ENCODE data around the gene DTNB. TPM values are rescaled to one million over a fixed set of nuclear protein-coding genes. Genes with fewer than 3 reads are reported as not detected.
"Not testable (repeated sequence)": the region's sequence is repeated elsewhere in the genome, so short reads cannot be mapped to it uniquely, and the experiment has no call there.

Gene DTNB
- total RNA-seq, 4 donors from 2014 or later, result 3.9 to 8.7 (median 4.4) TPM

DNA sequence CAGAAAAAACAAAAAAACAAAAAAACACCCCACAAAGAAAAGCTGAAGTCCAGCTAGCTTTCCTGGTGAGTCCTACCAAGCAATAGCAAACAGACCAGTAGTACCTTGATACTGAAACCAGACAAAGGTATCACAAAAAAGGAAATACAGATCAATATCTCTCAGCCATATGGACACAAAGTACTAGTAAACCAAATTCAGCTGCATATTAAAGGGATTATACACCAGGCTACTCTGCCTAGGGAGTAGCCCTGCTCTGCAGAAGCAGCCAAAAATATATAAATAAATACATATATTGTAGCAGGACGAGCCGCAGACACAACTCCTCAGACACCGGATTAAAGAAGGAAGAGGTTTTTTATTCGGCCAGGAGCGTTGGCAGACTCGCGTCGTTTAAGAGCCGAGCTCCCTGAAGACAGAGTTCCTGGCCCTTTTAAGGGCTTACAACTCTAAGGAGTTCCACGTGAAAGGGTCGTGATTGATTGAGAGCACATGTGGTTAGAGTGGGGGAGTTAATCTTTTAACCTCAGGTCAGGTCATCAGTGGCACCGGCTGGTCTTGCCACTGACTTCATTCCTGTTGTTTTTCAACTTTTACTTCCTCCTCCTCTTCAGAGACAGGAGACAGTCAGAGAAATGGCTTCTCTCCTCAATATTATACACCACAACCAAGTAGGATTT lies 38.4 kb upstream of the DTNB start:
- Histone ChIP-seq H3K4me3 (peak overlapping the region in 1 of 2 donors; percentile 14), H3K27ac (no peak overlapping the region), H3K4me1 (peaks cover 0 to 4% (median 4%) of the 10 kb centered on the region in 3 donors), H3K36me3 (no peaks in the 10 kb centered on the region), H3K27me3 (peaks cover 10% of the 10 kb centered on the region), H3K9me3 (no peaks in the 10 kb centered on the region)
- 2 to 6% methylated on average over 9 to 12 of the region's 12 CpGs for WGBS, 2 donors (ENCODE audit: low coverage in 1 of 2)
- TF ChIP-seq, protein P1, sequence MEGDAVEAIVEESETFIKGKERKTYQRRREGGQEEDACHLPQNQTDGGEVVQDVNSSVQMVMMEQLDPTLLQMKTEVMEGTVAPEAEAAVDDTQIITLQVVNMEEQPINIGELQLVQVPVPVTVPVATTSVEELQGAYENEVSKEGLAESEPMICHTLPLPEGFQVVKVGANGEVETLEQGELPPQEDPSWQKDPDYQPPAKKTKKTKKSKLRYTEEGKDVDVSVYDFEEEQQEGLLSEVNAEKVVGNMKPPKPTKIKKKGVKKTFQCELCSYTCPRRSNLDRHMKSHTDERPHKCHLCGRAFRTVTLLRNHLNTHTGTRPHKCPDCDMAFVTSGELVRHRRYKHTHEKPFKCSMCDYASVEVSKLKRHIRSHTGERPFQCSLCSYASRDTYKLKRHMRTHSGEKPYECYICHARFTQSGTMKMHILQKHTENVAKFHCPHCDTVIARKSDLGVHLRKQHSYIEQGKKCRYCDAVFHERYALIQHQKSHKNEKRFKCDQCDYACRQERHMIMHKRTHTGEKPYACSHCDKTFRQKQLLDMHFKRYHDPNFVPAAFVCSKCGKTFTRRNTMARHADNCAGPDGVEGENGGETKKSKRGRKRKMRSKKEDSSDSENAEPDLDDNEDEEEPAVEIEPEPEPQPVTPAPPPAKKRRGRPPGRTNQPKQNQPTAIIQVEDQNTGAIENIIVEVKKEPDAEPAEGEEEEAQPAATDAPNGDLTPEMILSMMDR (IDR thresholded peaks at IDR 0.05), result no peak
- ATAC-seq, result no peak

DNA sequence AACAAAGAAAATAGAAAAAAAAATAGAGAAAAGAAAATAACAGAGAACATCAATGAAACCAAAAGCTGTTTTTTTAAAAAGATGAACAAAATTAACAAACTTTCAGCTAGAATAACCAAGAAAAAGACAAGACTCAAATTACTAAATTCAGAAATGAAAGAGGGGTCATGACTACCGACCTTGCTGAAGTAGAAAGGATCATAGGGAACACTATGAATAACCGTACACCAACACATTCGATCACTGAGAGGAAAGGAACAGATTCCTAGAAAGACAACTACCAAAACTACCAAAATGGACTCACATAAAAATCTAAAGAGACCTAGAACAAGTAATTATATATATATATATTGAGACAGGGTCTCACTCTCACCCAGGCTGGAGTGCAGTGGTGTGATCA lies 37.4 kb upstream of the DTNB start:
- no peak for TF ChIP-seq POLR2AphosphoS5 (IDR thresholded peaks at IDR 0.05)
- no peak for TF ChIP-seq EP300 (IDR thresholded peaks at IDR 0.05)
- TF ChIP-seq POLR2A (IDR thresholded peaks at IDR 0.05), result no peak
- TF ChIP-seq, protein P1 (IDR thresholded peaks at IDR 0.05), result no peak
- H3K4me1 ChIP-seq, result peaks cover 0 to 4% (median 4%) of the 10 kb centered on the region in 3 donors
- no peak for ATAC-seq
- H3K4me3 ChIP-seq, result no peak overlapping the region
- H3K27me3 ChIP-seq, result peaks cover 10% of the 10 kb centered on the region
- no peaks in the 10 kb centered on the region for H3K36me3 ChIP-seq
- 80 to 84% methylated on average over 1 to 3 of the region's 3 CpGs for WGBS, 2 donors (ENCODE audit: low coverage in 1 of 2)
- H3K9me3 ChIP-seq, result no peaks in the 10 kb centered on the region
- H3K27ac ChIP-seq, result no peak overlapping the region

DNA sequence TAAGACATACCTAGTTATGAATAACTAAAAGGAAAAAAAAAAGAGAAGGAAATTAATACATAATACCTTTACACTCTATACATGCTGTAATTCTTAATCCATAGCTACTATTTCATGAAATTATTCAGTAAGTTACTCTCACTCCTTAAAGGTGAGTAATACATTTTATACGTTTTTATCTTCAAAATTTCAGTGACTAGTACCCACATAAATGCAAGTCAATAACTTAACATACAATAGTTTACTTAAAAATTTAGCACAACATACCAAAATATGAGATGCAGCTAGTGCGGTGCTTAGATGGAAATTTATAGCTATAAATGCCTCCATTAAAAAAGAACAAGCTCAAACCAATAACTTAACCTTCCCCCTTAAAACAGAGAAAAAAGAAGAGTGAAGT lies 36.0 kb upstream of the DTNB start:
- H3K36me3 ChIP-seq, result no peaks in the 10 kb centered on the region
- TF ChIP-seq EP300 (IDR thresholded peaks at IDR 0.05) (no peak), POLR2A (IDR thresholded peaks at IDR 0.05) (no peak), POLR2AphosphoS5 (IDR thresholded peaks at IDR 0.05) (no peak)
- TF ChIP-seq, protein P1 (IDR thresholded peaks at IDR 0.05), result no peak
- peaks cover 10% of the 10 kb centered on the region for H3K27me3 ChIP-seq
- 88 to 91% methylated on average over 2 of the region's 2 CpGs for WGBS, 2 donors (ENCODE audit: low coverage in 1 of 2)
- H3K27ac ChIP-seq, result no peak overlapping the region
- no peak overlapping the region for H3K4me3 ChIP-seq
- peaks cover 0 to 4% (median 4%) of the 10 kb centered on the region in 3 donors for H3K4me1 ChIP-seq
- H3K9me3 ChIP-seq, result no peaks in the 10 kb centered on the region
- ATAC-seq, result no peak

DNA sequence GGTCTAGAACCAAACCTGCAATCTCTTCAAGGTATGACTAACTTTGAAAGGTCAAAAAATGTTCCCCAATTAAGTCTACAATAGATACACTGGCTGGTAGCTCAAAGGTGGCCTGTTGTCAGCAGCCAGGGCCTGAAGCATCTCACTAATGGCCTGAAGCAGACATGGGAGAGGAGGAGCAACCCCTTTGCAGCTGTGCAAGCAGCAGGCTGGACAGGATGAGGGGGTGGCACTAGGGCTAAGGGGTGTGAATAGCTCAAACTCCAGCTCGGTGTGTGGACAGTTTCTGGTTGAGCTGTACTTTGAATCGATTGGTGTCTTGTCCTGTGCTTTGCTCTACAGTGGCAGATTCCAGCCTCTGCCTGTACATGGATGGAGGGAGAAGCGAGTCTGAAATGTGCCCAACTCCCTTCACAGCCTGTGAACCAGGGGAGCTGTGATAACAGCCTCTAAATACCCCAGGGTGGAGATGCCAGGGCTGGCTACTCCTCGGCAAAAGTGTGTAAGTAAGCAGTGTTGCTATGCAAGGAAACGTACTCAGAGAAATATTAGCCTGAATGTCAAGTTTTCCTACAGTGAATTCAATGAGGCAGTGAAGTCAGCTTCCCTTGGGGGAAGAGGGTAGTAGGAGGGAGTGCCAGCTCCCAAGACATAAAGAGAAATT lies 34.7 kb upstream of the DTNB start:
- Histone ChIP-seq H3K9me3 (no peaks in the 10 kb centered on the region), H3K4me1 (peaks cover 0 to 4% (median 4%) of the 10 kb centered on the region in 3 donors), H3K36me3 (no peaks in the 10 kb centered on the region), H3K27me3 (peaks cover 10% of the 10 kb centered on the region), H3K4me3 (no peak overlapping the region), H3K27ac (no peak overlapping the region)
- TF ChIP-seq POLR2AphosphoS5 (IDR thresholded peaks at IDR 0.05) (no peak), EP300 (IDR thresholded peaks at IDR 0.05) (no peak), POLR2A (IDR thresholded peaks at IDR 0.05) (no peak)
- TF ChIP-seq, protein P1 (IDR thresholded peaks at IDR 0.05), result no peak
- 70 to 75% methylated on average over 3 to 4 of the region's 5 CpGs for WGBS, 2 donors (ENCODE audit: low coverage in 1 of 2)
- no peak for ATAC-seq

DNA sequence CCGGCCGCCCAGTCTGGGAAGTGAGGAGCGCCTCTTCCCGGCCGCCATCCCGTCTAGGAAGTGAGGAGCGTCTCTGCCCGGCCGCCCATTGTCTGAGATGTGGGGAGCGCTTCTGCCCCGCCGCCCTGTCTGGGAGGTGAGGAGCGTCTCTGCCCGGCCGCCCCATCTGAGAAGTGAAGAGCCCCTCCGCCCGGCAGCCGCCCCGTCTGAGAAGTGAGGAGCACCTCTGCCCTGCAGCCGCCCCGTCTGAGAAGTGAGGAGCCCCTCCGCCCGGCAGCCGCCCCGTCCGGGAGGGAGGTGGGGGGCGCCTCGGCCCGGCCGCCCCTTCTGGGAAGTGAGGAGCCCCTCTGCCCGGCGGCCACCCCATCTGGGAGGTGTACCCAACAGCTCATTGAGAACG lies 32.2 kb upstream of the DTNB start:
- not testable (repeated sequence) for H3K27ac ChIP-seq, H3K9me3 ChIP-seq, H3K4me3 ChIP-seq, H3K36me3 ChIP-seq, ATAC-seq, H3K4me1 ChIP-seq
- WGBS, 2 donors (ENCODE audit: low coverage in 1 of 2), result no CpG with 5 or more reads among the region's 33 CpGs
- H3K27me3 ChIP-seq, result peaks cover 10% of the 10 kb centered on the region

All from gastroesophageal sphincter (tissue), 4 donors.